Esophagus muscularis mucosa (tissue), 3 donors: Measurements from ENCODE around the gene PIGL.

ENCODE experiments used
- POLR2A ChIP-seq: fragments of 450-650 bp; IDR thresholded peaks from one replicate; pipeline ENCODE4 v1.6.1; 2017; ENCODE audit warnings: antibody characterized with exemption, moderate library complexity, mild to moderate bottlenecking, low read depth
- TF ChIP-seq, protein P1 (sequence below), 3 experiments: fragments of 200-600 bp in 2 of 3; fragments of 450-650 bp in 1 of 3; sonication (generic) in 2 of 3; IDR thresholded peaks; one replicate each; pipeline ENCODE4 v1.5.1; 2017 to 2019; ENCODE audit warnings: antibody characterized with exemption in 3 of 3, mild to moderate bottlenecking in 2 of 3, moderate library complexity in 1 of 3

DNA sequence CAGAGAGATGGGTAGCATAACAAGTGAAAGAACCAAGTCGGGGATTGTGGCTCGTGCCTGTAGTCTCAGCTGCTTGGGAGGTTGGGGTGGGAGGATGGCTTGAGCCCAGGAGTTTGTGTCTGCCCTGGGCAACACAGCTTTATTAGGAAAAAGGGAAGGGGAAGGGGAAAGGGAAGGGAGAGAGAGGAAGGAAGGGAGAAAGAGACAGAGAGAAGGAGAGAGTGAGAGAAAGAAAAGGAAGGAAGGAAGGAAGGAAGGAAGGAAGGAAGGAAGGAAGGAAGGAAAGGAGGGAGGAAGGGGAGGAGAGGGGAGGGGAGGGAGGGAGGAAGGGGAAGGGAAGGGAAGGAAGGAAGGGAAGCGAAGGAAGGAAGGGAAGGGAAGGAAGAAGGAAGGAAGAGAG, 103.0 kb downstream of the PIGL start:
- TF ChIP-seq POLR2A: no peak
- TF ChIP-seq, protein P1, sequence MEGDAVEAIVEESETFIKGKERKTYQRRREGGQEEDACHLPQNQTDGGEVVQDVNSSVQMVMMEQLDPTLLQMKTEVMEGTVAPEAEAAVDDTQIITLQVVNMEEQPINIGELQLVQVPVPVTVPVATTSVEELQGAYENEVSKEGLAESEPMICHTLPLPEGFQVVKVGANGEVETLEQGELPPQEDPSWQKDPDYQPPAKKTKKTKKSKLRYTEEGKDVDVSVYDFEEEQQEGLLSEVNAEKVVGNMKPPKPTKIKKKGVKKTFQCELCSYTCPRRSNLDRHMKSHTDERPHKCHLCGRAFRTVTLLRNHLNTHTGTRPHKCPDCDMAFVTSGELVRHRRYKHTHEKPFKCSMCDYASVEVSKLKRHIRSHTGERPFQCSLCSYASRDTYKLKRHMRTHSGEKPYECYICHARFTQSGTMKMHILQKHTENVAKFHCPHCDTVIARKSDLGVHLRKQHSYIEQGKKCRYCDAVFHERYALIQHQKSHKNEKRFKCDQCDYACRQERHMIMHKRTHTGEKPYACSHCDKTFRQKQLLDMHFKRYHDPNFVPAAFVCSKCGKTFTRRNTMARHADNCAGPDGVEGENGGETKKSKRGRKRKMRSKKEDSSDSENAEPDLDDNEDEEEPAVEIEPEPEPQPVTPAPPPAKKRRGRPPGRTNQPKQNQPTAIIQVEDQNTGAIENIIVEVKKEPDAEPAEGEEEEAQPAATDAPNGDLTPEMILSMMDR (IDR thresholded peaks at IDR 0.05): no peak
